ENCODE data around the gene ARFRP1.

ARFRP1 gene

GRCh38 chr20:63696306-63696627, 11.5 kb downstream of the ARFRP1 start:
- TF ChIP-seq, protein P1, sequence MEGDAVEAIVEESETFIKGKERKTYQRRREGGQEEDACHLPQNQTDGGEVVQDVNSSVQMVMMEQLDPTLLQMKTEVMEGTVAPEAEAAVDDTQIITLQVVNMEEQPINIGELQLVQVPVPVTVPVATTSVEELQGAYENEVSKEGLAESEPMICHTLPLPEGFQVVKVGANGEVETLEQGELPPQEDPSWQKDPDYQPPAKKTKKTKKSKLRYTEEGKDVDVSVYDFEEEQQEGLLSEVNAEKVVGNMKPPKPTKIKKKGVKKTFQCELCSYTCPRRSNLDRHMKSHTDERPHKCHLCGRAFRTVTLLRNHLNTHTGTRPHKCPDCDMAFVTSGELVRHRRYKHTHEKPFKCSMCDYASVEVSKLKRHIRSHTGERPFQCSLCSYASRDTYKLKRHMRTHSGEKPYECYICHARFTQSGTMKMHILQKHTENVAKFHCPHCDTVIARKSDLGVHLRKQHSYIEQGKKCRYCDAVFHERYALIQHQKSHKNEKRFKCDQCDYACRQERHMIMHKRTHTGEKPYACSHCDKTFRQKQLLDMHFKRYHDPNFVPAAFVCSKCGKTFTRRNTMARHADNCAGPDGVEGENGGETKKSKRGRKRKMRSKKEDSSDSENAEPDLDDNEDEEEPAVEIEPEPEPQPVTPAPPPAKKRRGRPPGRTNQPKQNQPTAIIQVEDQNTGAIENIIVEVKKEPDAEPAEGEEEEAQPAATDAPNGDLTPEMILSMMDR (IDR thresholded peaks at IDR 0.05): no peak

DNA sequence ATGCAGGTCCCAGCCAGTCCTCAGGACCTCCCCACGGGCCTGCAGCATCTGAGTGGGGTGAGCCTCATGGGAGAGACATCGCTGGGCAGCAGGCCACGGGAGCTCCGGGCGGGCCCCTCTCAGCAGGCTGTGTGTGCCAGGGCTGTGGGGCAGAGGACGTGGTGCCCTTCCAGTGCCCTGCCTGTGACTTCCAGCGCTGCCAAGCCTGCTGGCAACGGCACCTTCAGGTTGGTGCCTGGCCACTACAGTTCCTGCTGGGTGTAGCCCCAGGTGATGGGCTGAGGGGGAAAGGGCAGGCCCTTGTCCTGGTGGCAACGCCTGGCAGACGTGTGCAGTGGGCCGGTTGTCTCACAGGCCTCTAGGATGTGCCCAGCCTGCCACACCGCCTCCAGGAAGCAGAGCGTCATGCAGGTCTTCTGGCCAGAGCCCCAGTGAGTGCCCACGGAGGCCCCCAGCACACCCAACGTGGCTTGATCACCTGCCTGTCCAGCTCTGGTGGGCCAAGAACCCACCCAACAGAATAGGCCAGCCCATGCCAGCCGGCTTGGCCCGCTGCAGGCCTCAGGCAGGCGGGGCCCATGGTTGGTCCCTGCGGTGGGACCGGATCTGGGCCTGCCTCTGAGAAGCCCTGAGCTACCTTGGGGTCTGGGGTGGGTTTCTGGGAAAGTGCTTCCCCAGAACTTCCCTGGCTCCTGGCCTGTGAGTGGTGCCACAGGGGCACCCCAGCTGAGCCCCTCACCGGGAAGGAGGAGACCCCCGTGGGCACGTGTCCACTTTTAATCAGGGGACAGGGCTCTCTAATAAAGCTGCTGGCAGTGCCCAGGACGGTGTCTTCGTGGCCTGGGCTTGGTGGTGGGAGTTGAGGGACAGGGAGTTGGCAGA, 12.1 kb downstream of the ARFRP1 start:
- TF ChIP-seq, protein P1 (IDR thresholded peaks at IDR 0.05): no peak

DNA sequence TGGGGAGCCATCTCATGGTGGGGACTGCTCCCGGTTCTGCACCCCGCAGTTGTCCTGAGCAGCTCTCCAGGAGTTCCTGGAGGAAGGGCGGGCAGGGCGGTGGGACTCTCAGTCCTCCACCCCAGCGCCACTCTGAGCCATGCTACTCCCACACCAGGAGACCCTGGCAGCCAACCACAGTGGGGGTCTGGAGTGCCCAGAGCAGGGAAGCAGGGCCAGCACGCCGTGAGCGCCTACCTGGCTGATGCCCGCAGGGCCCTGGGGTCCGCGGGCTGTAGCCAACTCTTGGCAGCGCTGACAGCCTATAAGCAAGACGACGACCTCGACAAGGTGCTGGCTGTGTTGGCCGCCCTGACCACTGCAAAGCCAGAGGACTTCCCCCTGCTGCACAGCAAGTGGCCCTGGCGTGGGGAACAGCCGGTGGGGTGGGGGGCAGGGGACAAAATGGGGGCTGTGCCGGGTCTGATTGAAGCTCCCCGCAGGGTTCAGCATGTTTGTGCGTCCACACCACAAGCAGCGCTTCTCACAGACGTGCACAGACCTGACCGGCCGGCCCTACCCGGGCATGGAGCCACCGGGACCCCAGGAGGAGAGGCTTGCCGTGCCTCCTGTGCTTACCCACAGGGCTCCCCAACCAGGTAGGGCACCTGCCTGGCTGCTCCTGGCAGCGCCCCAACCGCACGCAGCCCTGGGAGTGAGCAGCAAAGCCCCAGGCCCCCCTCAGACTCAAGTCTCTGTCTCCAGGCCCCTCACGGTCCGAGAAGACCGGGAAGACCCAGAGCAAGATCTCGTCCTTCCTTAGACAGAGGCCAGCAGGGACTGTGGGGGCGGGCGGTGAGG, 13.0 kb downstream of the ARFRP1 start:
- TF ChIP-seq, protein P1 (IDR thresholded peaks at IDR 0.05): no peak

- TF ChIP-seq, protein P1 (IDR thresholded peaks at IDR 0.05): no peak
Observed at GRCh38 chr20:63693733-63694583, 13.8 kb downstream of the ARFRP1 start.

GRCh38 chr20:63693083-63693732, 14.6 kb downstream of the ARFRP1 start:
- TF ChIP-seq, protein P1 (IDR thresholded peaks at IDR 0.05): no peak

DNA sequence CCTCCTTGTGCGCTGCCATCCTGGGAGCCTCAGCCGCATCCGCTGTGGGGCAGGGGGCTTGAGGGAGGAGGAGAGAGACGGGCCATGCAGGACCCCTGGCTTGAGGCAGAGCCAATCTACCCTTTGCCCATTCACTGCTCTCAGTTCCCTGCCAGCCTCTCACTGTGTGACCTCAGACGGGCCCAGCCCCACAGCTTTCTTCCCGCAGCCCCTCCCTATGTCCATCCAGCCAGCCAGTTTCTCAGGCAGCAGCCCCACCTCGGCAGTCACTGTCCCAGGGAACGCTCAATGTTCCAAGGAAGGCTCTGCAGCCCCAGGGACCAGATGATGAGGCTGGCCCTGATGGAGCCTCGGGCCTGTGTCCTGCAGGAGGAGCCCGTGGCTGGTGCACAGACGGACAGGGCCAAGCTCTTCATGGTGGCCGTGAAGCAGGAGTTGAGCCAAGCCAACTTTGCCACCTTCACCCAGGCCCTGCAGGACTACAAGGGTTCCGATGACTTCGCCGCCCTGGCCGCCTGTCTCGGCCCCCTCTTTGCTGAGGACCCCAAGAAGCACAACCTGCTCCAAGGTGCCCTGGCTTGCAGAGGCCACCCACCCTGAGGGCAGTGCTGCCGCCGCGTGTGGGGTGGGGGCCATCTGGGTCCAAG, 15.2 kb downstream of the ARFRP1 start:
- TF ChIP-seq, protein P1 (IDR thresholded peaks at IDR 0.05): no peak

Measured in LNCAP (cell line).